ENCODE data around the gene MTCH1.
"Not testable (repeated sequence)": the region's sequence is repeated elsewhere in the genome, so short reads cannot be mapped to it uniquely, and the experiment has no call there.

MTCH1 gene

GRCh38 chr6:37008484-37009465 is 22.8 kb upstream of the MTCH1 start:
- peaks cover 15% of the 10 kb centered on the region for H3K4me1 Mint-ChIP-seq (ENCODE audit: low read depth)
- no peaks in the 10 kb centered on the region for H3K36me3 Mint-ChIP-seq (ENCODE audit: low read depth)
- H3K27me3 Mint-ChIP-seq (ENCODE audit: low read depth) = no peaks in the 10 kb centered on the region
- no peak for DNase-seq (ENCODE audit: low spot score)
- H3K9me3 Mint-ChIP-seq = no peaks in the 10 kb centered on the region
- H3K4me3 Mint-ChIP-seq = no peak overlapping the region
- H3K27ac Mint-ChIP-seq = no peak overlapping the region

- H3K9me3 Mint-ChIP-seq = no peaks in the 10 kb centered on the region
- peaks cover 15% of the 10 kb centered on the region for H3K4me1 Mint-ChIP-seq (ENCODE audit: low read depth)
- no peak overlapping the region for H3K27ac Mint-ChIP-seq
- DNase-seq (ENCODE audit: low spot score) = no peak
- H3K36me3 Mint-ChIP-seq (ENCODE audit: low read depth) = no peaks in the 10 kb centered on the region
- no peaks in the 10 kb centered on the region for H3K27me3 Mint-ChIP-seq (ENCODE audit: low read depth)
- H3K4me3 Mint-ChIP-seq = no peak overlapping the region
Observed at GRCh38 chr6:37007340-37008043, 21.5 kb upstream of the MTCH1 start.

- Mint-ChIP-seq H3K27me3 (ENCODE audit: low read depth) (peaks cover 4% of the 10 kb centered on the region), H3K27ac (peak overlapping the region; percentile 1), H3K9me3 (no peaks in the 10 kb centered on the region), H3K4me3 (no peak overlapping the region), H3K4me1 (ENCODE audit: low read depth) (peaks cover 15% of the 10 kb centered on the region), H3K36me3 (ENCODE audit: low read depth) (no peaks in the 10 kb centered on the region)
- DNase-seq (ENCODE audit: low spot score) = no peak
Observed at GRCh38 chr6:37006793-37007339, 20.9 kb upstream of the MTCH1 start.

GRCh38 chr6:37005827-37006567 is 20.0 kb upstream of the MTCH1 start:
- H3K4me3 Mint-ChIP-seq = peak overlapping the region; percentile 27
- H3K4me1 Mint-ChIP-seq (ENCODE audit: low read depth) = peaks cover 14% of the 10 kb centered on the region
- peaks cover 4% of the 10 kb centered on the region for H3K27me3 Mint-ChIP-seq (ENCODE audit: low read depth)
- peak overlapping the region; percentile 60 for H3K27ac Mint-ChIP-seq
- no peaks in the 10 kb centered on the region for H3K9me3 Mint-ChIP-seq
- DNase-seq (ENCODE audit: low spot score) = no peak
- H3K36me3 Mint-ChIP-seq (ENCODE audit: low read depth) = no peaks in the 10 kb centered on the region

GRCh38 chr6:37005061-37005810 is 19.2 kb upstream of the MTCH1 start, which contains the start of gene FGD2:
TSS of gene FGD2 (plus strand) at chr6:37005655. CDS start at chr6:37005818, 163 bp downstream.
- Mint-ChIP-seq H3K4me3 (peak within 1 kb of the TSS; percentile 27), H3K27ac (peak within 1 kb of the TSS; percentile 60), H3K9me3 (no peaks in the 10 kb centered on the region), H3K27me3 (ENCODE audit: low read depth) (peaks cover 7% of the 10 kb centered on the region), H3K36me3 (ENCODE audit: low read depth) (no peaks in the 10 kb centered on the region), H3K4me1 (ENCODE audit: low read depth) (peaks cover 14% of the 10 kb centered on the region)
- DNase-seq (ENCODE audit: low spot score) = no peak

- no peak for DNase-seq (ENCODE audit: low spot score)
- H3K4me3 Mint-ChIP-seq = no peak overlapping the region
Observed at GRCh38 chr6:37004044-37004980, 18.3 kb upstream of the MTCH1 start.

GRCh38 chr6:36999751-37000125 is 13.7 kb upstream of the MTCH1 start:
- no peak overlapping the region for H3K4me3 Mint-ChIP-seq
- no peak for DNase-seq (ENCODE audit: low spot score)
- H3K4me1 Mint-ChIP-seq (ENCODE audit: low read depth) = no peaks in the 10 kb centered on the region
- no peaks in the 10 kb centered on the region for H3K9me3 Mint-ChIP-seq
- H3K27me3 Mint-ChIP-seq (ENCODE audit: low read depth) = peaks cover 17% of the 10 kb centered on the region
- H3K27ac Mint-ChIP-seq = no peak overlapping the region
- H3K36me3 Mint-ChIP-seq (ENCODE audit: low read depth) = no peaks in the 10 kb centered on the region

More at GRCh38 chr6:37004044-37004980, 18.3 kb upstream of the MTCH1 start:
- H3K4me1 Mint-ChIP-seq (ENCODE audit: low read depth) = peaks cover 14% of the 10 kb centered on the region
- H3K36me3 Mint-ChIP-seq (ENCODE audit: low read depth) = no peaks in the 10 kb centered on the region
- no peak overlapping the region for H3K27ac Mint-ChIP-seq
- H3K27me3 Mint-ChIP-seq (ENCODE audit: low read depth) = peaks cover 7% of the 10 kb centered on the region
- no peaks in the 10 kb centered on the region for H3K9me3 Mint-ChIP-seq

GRCh38 chr6:36999061-36999750 is 13.2 kb upstream of the MTCH1 start:
- DNase-seq (ENCODE audit: low spot score) = no peak
- Mint-ChIP-seq H3K4me3 (no peak overlapping the region), H3K4me1 (ENCODE audit: low read depth) (no peaks in the 10 kb centered on the region), H3K27ac (no peak overlapping the region), H3K9me3 (no peaks in the 10 kb centered on the region), H3K36me3 (ENCODE audit: low read depth) (no peaks in the 10 kb centered on the region), H3K27me3 (ENCODE audit: low read depth) (peaks cover 21% of the 10 kb centered on the region)

GRCh38 chr6:36998723-36999038 is 12.7 kb upstream of the MTCH1 start:
- DNase-seq (ENCODE audit: low spot score) = no peak
- Mint-ChIP-seq H3K4me3 (no peak overlapping the region), H3K27me3 (ENCODE audit: low read depth) (peaks cover 25% of the 10 kb centered on the region), H3K27ac (no peak overlapping the region), H3K4me1 (ENCODE audit: low read depth) (no peaks in the 10 kb centered on the region), H3K36me3 (ENCODE audit: low read depth) (no peaks in the 10 kb centered on the region), H3K9me3 (no peaks in the 10 kb centered on the region)

- Mint-ChIP-seq H3K4me1 (ENCODE audit: low read depth) (no peaks in the 10 kb centered on the region), H3K4me3 (no peak overlapping the region)
Observed at GRCh38 chr6:36997811-36998722, 12.1 kb upstream of the MTCH1 start.

GRCh38 chr6:36990401-36990800 is 4.4 kb upstream of the MTCH1 start:
- not testable (repeated sequence) for H3K4me3 Mint-ChIP-seq; DNase-seq (ENCODE audit: low spot score); H3K27ac Mint-ChIP-seq; H3K9me3 Mint-ChIP-seq; H3K36me3 Mint-ChIP-seq (ENCODE audit: low read depth)
- peaks cover 13% of the 10 kb centered on the region for H3K4me1 Mint-ChIP-seq (ENCODE audit: low read depth)
- H3K27me3 Mint-ChIP-seq (ENCODE audit: low read depth) = peaks cover 31% of the 10 kb centered on the region

More at GRCh38 chr6:36997811-36998722, 12.1 kb upstream of the MTCH1 start:
- H3K36me3 Mint-ChIP-seq (ENCODE audit: low read depth) = no peaks in the 10 kb centered on the region
- H3K9me3 Mint-ChIP-seq = no peaks in the 10 kb centered on the region
- no peak for DNase-seq (ENCODE audit: low spot score)
- peaks cover 31% of the 10 kb centered on the region for H3K27me3 Mint-ChIP-seq (ENCODE audit: low read depth)
- H3K27ac Mint-ChIP-seq = no peak overlapping the region
